ENCODE measurements around the gene CAB39.
A peak's percentile ranks its signal among the peaks of the same experiment; 100 is the strongest.

CAB39 gene

GRCh38 chr2:230712443-230713330 is at the start of gene CAB39:
TSS of gene CAB39 (plus strand) at chr2:230712842. CDS start at chr2:230760002, 47,160 bp downstream.
- Histone ChIP-seq H3K36me3 (ENCODE audit: insufficient read depth) (no peaks in the 10 kb centered on the region), H2AFZ (ENCODE audit: low read depth) (peak within 1 kb of the TSS; percentile 99), H3K4me2 (peak within 1 kb of the TSS; percentile 87), H3K27me3 (ENCODE audit: insufficient read depth, low read depth) (no peaks in the 10 kb centered on the region), H3K9ac (peak within 1 kb of the TSS; percentile 72), H3K4me1 (ENCODE audit: low read depth, poor library complexity, severe bottlenecking) (peaks cover 39% of the 10 kb centered on the region), H3K27ac (peak within 1 kb of the TSS; percentile 36), H3K4me3 (IDR thresholded peaks at IDR 0.05; ENCODE audit: insufficient read depth, low read depth, low read length) (peak within 1 kb of the TSS; percentile 85), H3K79me2 (ENCODE audit: insufficient read depth, low read depth) (peaks cover 47% of the 10 kb centered on the region), H4K20me1 (ENCODE audit: insufficient read depth) (peaks cover 18% of the 10 kb centered on the region)
- TF ChIP-seq CTCF (conservative IDR thresholded peaks at IDR 0.05; ENCODE audit: low read depth, low read length): no peak; the same call in none of the 2 replicates

GRCh38 chr2:230664128-230664527 is 48.5 kb upstream of the CAB39 start:
- Histone ChIP-seq H3K4me3 (IDR thresholded peaks at IDR 0.05; ENCODE audit: insufficient read depth, low read depth, low read length) (no peak overlapping the region), H3K9ac (no peak overlapping the region), H2AFZ (ENCODE audit: low read depth) (no peak overlapping the region), H3K4me2 (no peak overlapping the region), H3K36me3 (ENCODE audit: insufficient read depth) (no peaks in the 10 kb centered on the region), H3K27me3 (ENCODE audit: insufficient read depth, low read depth) (no peaks in the 10 kb centered on the region), H4K20me1 (ENCODE audit: insufficient read depth) (no peaks in the 10 kb centered on the region), H3K4me1 (ENCODE audit: low read depth, poor library complexity, severe bottlenecking) (peaks cover 81% of the 10 kb centered on the region), H3K27ac (no peak overlapping the region), H3K79me2 (ENCODE audit: insufficient read depth, low read depth) (no peaks in the 10 kb centered on the region)
- no peak for TF ChIP-seq CTCF (conservative IDR thresholded peaks at IDR 0.05; ENCODE audit: low read depth, low read length)

GRCh38 chr2:230664844-230665243 is 47.8 kb upstream of the CAB39 start:
- no peak overlapping the region for H2AFZ ChIP-seq (ENCODE audit: low read depth)
- H3K4me3 ChIP-seq (IDR thresholded peaks at IDR 0.05; ENCODE audit: insufficient read depth, low read depth, low read length): no peak overlapping the region
- no peak overlapping the region for H3K4me2 ChIP-seq
- peaks cover 87% of the 10 kb centered on the region for H3K4me1 ChIP-seq (ENCODE audit: low read depth, poor library complexity, severe bottlenecking)
- H3K36me3 ChIP-seq (ENCODE audit: insufficient read depth): no peaks in the 10 kb centered on the region
- H3K27me3 ChIP-seq (ENCODE audit: insufficient read depth, low read depth): no peaks in the 10 kb centered on the region
- no peak for TF ChIP-seq CTCF (conservative IDR thresholded peaks at IDR 0.05; ENCODE audit: low read depth, low read length)
- no peak overlapping the region for H3K27ac ChIP-seq
- no peak overlapping the region for H3K9ac ChIP-seq
- H3K79me2 ChIP-seq (ENCODE audit: insufficient read depth, low read depth): no peaks in the 10 kb centered on the region
- H4K20me1 ChIP-seq (ENCODE audit: insufficient read depth): no peaks in the 10 kb centered on the region

GRCh38 chr2:230665263-230665691 is 47.4 kb upstream of the CAB39 start:
- TF ChIP-seq CTCF (conservative IDR thresholded peaks at IDR 0.05; ENCODE audit: low read depth, low read length): no peak
- H2AFZ ChIP-seq (ENCODE audit: low read depth): no peak overlapping the region
- H3K4me1 ChIP-seq (ENCODE audit: low read depth, poor library complexity, severe bottlenecking): peaks cover 88% of the 10 kb centered on the region
- H3K36me3 ChIP-seq (ENCODE audit: insufficient read depth): no peaks in the 10 kb centered on the region
- H3K27ac ChIP-seq: no peak overlapping the region
- no peaks in the 10 kb centered on the region for H4K20me1 ChIP-seq (ENCODE audit: insufficient read depth)
- H3K4me2 ChIP-seq: no peak overlapping the region
- no peaks in the 10 kb centered on the region for H3K27me3 ChIP-seq (ENCODE audit: insufficient read depth, low read depth)
- H3K9ac ChIP-seq: no peak overlapping the region
- H3K4me3 ChIP-seq (IDR thresholded peaks at IDR 0.05; ENCODE audit: insufficient read depth, low read depth, low read length): no peak overlapping the region
- H3K79me2 ChIP-seq (ENCODE audit: insufficient read depth, low read depth): no peaks in the 10 kb centered on the region
